Coronary artery (tissue), 2 donors: ENCODE measurements around the gene ADAMTS14.

ENCODE experiments used
- DNase-seq: peaks from one replicate; pipeline ENCODE4 v3.0.0-alpha.2; 2017; ENCODE audit warnings: low spot score
- H3K27ac ChIP-seq, 2 donors: fragments of 200-600 bp; sonication (generic); one replicate each; pipeline ENCODE4 v1.5.1; 2016 to 2019
- H3K4me3 ChIP-seq: fragments of 200-600 bp; sonication (generic); 2 replicates; pipeline ENCODE4 v1.5.1; 2016; ENCODE audit warnings: mild to moderate bottlenecking, moderate library complexity
- CTCF ChIP-seq: fragments of 200-600 bp; sonication (generic); IDR thresholded peaks from one replicate; pipeline ENCODE4 v1.5.1; 2019; ENCODE audit warnings: antibody characterized with exemption

Gene ADAMTS14

DNA sequence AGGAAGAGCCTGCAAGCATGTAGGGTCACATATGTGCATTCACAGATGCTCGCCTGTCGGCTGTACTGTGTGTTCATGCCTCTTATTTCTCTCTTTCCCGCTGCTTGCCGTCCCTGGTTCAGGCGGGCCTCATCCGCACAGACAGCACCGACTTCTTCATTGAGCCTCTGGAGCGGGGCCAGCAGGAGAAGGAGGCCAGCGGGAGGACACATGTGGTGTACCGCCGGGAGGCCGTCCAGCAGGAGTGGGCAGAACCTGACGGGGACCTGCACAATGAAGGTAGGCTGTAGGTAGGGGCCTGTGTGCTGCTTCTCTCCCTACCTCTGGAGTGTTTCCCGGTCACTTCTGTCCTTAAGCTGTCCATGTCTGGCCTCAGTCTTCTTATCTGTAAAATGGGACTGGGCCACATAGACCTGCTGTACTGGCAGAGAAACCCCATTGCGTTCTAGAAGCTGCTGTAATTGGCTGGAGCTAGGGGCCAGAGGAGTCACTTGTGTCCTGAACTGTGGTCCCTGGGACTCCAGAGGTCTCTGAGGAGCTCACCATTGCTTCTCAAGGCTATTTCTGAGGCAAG is 30.0 kb downstream of the ADAMTS14 start:
- TF ChIP-seq CTCF, result no peak
- no peak overlapping the region for H3K27ac ChIP-seq
- DNase-seq, result no peak
- no peak overlapping the region for H3K4me3 ChIP-seq

- DNase-seq, result no peak
- TF ChIP-seq CTCF, result no peak
- H3K27ac ChIP-seq, result no peak overlapping the region
- no peak overlapping the region for H3K4me3 ChIP-seq
Observed at GRCh38 chr10:70704211-70704610, 31.9 kb downstream of the ADAMTS14 start.

- no peak overlapping the region for H3K4me3 ChIP-seq
- DNase-seq, result no peak
- no peak for TF ChIP-seq CTCF
- no peak overlapping the region for H3K27ac ChIP-seq
Observed at GRCh38 chr10:70705121-70705861, 33.0 kb downstream of the ADAMTS14 start.

- TF ChIP-seq CTCF, result no peak
- no peak overlapping the region for H3K4me3 ChIP-seq
Observed at GRCh38 chr10:70711177-70711576, 38.9 kb downstream of the ADAMTS14 start.

DNA sequence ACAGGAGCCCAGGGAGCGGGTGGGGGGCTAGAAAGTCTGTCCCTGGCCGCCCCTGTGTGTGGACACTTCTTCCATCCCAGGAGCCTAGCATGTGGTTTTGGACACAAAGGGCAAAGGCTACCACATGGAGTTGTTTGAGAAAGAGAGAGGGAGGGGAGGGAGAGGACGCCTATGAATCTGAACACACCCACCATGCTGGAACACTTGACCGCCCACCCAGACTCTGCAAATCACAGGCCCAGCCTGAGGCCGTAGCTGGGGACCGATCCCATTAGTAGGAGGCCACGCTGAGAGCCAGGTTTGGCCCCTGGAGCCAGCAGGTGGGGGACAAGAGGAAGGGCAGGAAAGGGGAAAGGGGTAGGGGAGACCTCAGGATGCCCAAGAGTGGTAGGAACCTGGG is 39.6 kb downstream of the ADAMTS14 start:
- Histone ChIP-seq H3K27ac (no peak overlapping the region), H3K4me3 (no peak overlapping the region)
- no peak for DNase-seq
- TF ChIP-seq CTCF, result no peak

More at GRCh38 chr10:70711177-70711576, 38.9 kb downstream of the ADAMTS14 start:
- H3K27ac ChIP-seq, result no peak overlapping the region
- DNase-seq, result no peak

GRCh38 chr10:70714245-70714644 is 41.9 kb downstream of the ADAMTS14 start:
- no peak for TF ChIP-seq CTCF

DNA sequence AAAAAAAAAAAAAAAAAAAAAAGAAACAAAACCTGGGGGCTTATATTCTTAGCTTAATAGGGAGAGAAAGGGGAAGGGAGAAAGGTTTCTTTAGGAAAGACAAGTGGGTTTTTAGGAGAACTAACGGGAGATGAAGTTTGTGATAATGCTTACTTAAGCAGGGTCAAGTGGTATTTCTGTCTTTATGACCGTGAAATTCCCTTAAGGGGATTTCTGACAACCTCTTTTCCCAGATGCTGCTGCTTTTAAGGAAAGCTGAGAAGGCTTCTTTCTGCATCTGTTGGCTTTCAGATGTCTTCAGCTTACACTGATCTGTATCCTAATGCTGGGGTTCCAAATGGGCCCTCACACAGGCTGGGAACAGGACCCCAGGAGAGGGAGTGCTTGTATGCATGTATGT is 42.6 kb downstream of the ADAMTS14 start:
- no peak for TF ChIP-seq CTCF
- DNase-seq, result no peak
- no peak overlapping the region for H3K27ac ChIP-seq
- no peak overlapping the region for H3K4me3 ChIP-seq

More at GRCh38 chr10:70714245-70714644, 41.9 kb downstream of the ADAMTS14 start:
- H3K4me3 ChIP-seq, result no peak overlapping the region
- DNase-seq, result no peak
- H3K27ac ChIP-seq, result no peak overlapping the region
